Glutamatergic neuron (in vitro differentiated cells): ENCODE results near the gene MME. TPM values are rescaled to one million over a fixed set of nuclear protein-coding genes. Genes with fewer than 3 reads are reported as not detected.

ENCODE experiments used
- DNase-seq: peaks from one replicate; pipeline ENCODE4 v3.0.0; 2022
- H3K27ac Mint-ChIP-seq: one replicate; pipeline ENCODE4 v1.8.0; 2020; ENCODE audit warnings: mild to moderate bottlenecking, mixed read lengths, inconsistent platforms; ENCODE audit not compliant: unreplicated experiment
- H3K27me3 Mint-ChIP-seq: one replicate; pipeline ENCODE4 v1.8.0; 2020; ENCODE audit warnings: mild to moderate bottlenecking, moderate library complexity, mixed read lengths, inconsistent platforms; ENCODE audit not compliant: unreplicated experiment
- H3K36me3 Mint-ChIP-seq: one replicate; pipeline ENCODE4 v1.8.0; 2020; ENCODE audit warnings: mild to moderate bottlenecking, mixed read lengths, inconsistent platforms; ENCODE audit not compliant: unreplicated experiment
- H3K4me1 Mint-ChIP-seq: one replicate; pipeline ENCODE4 v1.8.0; 2020; ENCODE audit warnings: mild to moderate bottlenecking, low read depth, mixed read lengths, inconsistent platforms; ENCODE audit not compliant: unreplicated experiment
- H3K4me3 Mint-ChIP-seq: one replicate; pipeline ENCODE4 v1.8.0; 2020; ENCODE audit warnings: mild to moderate bottlenecking, mixed read lengths, inconsistent platforms; ENCODE audit not compliant: unreplicated experiment
- H3K9me3 Mint-ChIP-seq: one replicate; pipeline ENCODE4 v1.8.0; 2020; ENCODE audit warnings: mild to moderate bottlenecking, moderate library complexity, mixed read lengths, inconsistent platforms; ENCODE audit not compliant: unreplicated experiment
- CTCF ChIP-seq: fragments of 200-600 bp; sonication (generic); IDR thresholded peaks from one replicate; pipeline ENCODE4 v1.5.0; 2021; ENCODE audit not compliant: partially characterized antibody, unreplicated experiment
- total RNA-seq: library from RNA; stranded (reverse); fragmentation: NEBNext Ultra II Directional; extraction: Animal tissue kit (Norgen Biotek cat#: 25700); gene quantifications from one replicate; pipeline ENCODE4 v1.2.1, GENCODE V29; 2021; ENCODE audit not compliant: unreplicated experiment

Gene MME
- total RNA-seq, 1 donor from 2014 or later = 6.6 TPM

GRCh38 chr3:155178810-155179436 is 98.8 kb downstream of the MME start:
- no peak overlapping the region for H3K4me3 Mint-ChIP-seq
- no peaks in the 10 kb centered on the region for H3K36me3 Mint-ChIP-seq
- TF ChIP-seq CTCF = no peak
- no peaks in the 10 kb centered on the region for H3K27me3 Mint-ChIP-seq
- no peaks in the 10 kb centered on the region for H3K9me3 Mint-ChIP-seq
- H3K4me1 Mint-ChIP-seq = no peaks in the 10 kb centered on the region
- H3K27ac Mint-ChIP-seq = no peak overlapping the region
- DNase-seq = no peak

- no peaks in the 10 kb centered on the region for H3K9me3 Mint-ChIP-seq
- H3K27me3 Mint-ChIP-seq = no peaks in the 10 kb centered on the region
- H3K4me1 Mint-ChIP-seq = no peaks in the 10 kb centered on the region
- TF ChIP-seq CTCF = no peak
- H3K27ac Mint-ChIP-seq = no peak overlapping the region
- no peaks in the 10 kb centered on the region for H3K36me3 Mint-ChIP-seq
- H3K4me3 Mint-ChIP-seq = no peak overlapping the region
- no peak for DNase-seq
Observed at GRCh38 chr3:155179437-155179827, 99.3 kb downstream of the MME start.

GRCh38 chr3:155179966-155180757 is 100.0 kb downstream of the MME start:
- H3K27ac Mint-ChIP-seq = no peak overlapping the region
- no peak overlapping the region for H3K4me3 Mint-ChIP-seq
- H3K27me3 Mint-ChIP-seq = no peaks in the 10 kb centered on the region
- no peak for TF ChIP-seq CTCF
- H3K36me3 Mint-ChIP-seq = no peaks in the 10 kb centered on the region
- H3K4me1 Mint-ChIP-seq = no peaks in the 10 kb centered on the region
- DNase-seq = no peak
- no peaks in the 10 kb centered on the region for H3K9me3 Mint-ChIP-seq

- Mint-ChIP-seq H3K36me3 (no peaks in the 10 kb centered on the region), H3K27me3 (no peaks in the 10 kb centered on the region), H3K9me3 (no peaks in the 10 kb centered on the region), H3K4me1 (no peaks in the 10 kb centered on the region), H3K27ac (no peak overlapping the region), H3K4me3 (no peak overlapping the region)
- DNase-seq = no peak
- no peak for TF ChIP-seq CTCF
Observed at GRCh38 chr3:155182467-155182866, 102.3 kb downstream of the MME start.

- no peak for TF ChIP-seq CTCF
- Mint-ChIP-seq H3K27me3 (no peaks in the 10 kb centered on the region), H3K27ac (no peak overlapping the region), H3K36me3 (no peaks in the 10 kb centered on the region), H3K4me1 (no peaks in the 10 kb centered on the region), H3K4me3 (no peak overlapping the region), H3K9me3 (no peaks in the 10 kb centered on the region)
- DNase-seq = no peak
Observed at GRCh38 chr3:155184011-155184410, 103.9 kb downstream of the MME start.
